Spinal cord (tissue), 10 donors: Measurements from ENCODE around the gene MSLN. TPM values are rescaled to one million over a fixed set of nuclear protein-coding genes. Genes with fewer than 3 reads are reported as not detected.
"Not testable (repeated sequence)": the region's sequence is repeated elsewhere in the genome, so short reads cannot be mapped to it uniquely, and the experiment has no call there.

Experiments
- DNase-seq, 6 donors: peaks; one replicate each; pipeline versions ENCODE4 v3.0.0 to v3.0.0-alpha.2; 2013 to 2015; ENCODE audit warnings: low spot score in 6 of 6, low read depth in 4 of 6
- H3K27ac ChIP-seq: one replicate; pipeline ENCODE4 v1.5.1; 2013; ENCODE audit warnings: low read depth, low read length, control low read depth
- H3K27me3 ChIP-seq: one replicate; pipeline ENCODE4 v1.6.1; 2013; ENCODE audit warnings: low read length; ENCODE audit not compliant: control insufficient read depth, insufficient read depth
- H3K36me3 ChIP-seq: one replicate; pipeline ENCODE4 v1.6.1; 2013; ENCODE audit warnings: low read length; ENCODE audit not compliant: control insufficient read depth, insufficient read depth
- H3K4me1 ChIP-seq: one replicate; pipeline ENCODE4 v1.6.1; 2013; ENCODE audit warnings: low read length; ENCODE audit not compliant: control insufficient read depth, insufficient read depth
- H3K4me3 ChIP-seq: one replicate; pipeline ENCODE4 v1.5.1; 2013; ENCODE audit warnings: low read depth, low read length, control low read depth
- H3K9me3 ChIP-seq: one replicate; pipeline ENCODE4 v1.6.1; 2013; ENCODE audit warnings: low read length; ENCODE audit not compliant: control insufficient read depth, insufficient read depth
- WGBS: methylation state at CpG from one replicate; pipeline ENCODE4 v1.1.5; 2013; ENCODE audit warnings: missing lambda C conversion rate; ENCODE audit not compliant: insufficient coverage; 5-methylcytosine and 5-hydroxymethylcytosine counted together
- polyA plus RNA-seq, 2 donors: library from polyadenylated mRNA; unstranded; fragments of 120-200 nt; gene quantifications; one replicate each; pipeline ENCODE4 v1.2.1, GENCODE V29; 2013; ENCODE audit not compliant: insufficient read length in 2 of 2
- total RNA-seq, 2 donors: library from RNA; depleted of rRNA in 1 of 2; stranded (reverse); fragments of 120-200 nt in 1 of 2; fragments of >200 nt in 1 of 2; gene quantifications; one replicate each; pipeline versions ENCODE4 v1.2.3 to v1.2.4, GENCODE V29; 2013 to 2014
- donor health status: healthy.

The MSLN gene
- total and polyA plus RNA-seq, 4 donors = 0.24 to 0.83 (median 0.48) TPM

- no peaks in the 10 kb centered on the region for H3K36me3 ChIP-seq
- no peaks in the 10 kb centered on the region for H3K9me3 ChIP-seq
- no peak overlapping the region for H3K4me3 ChIP-seq
- H3K27ac ChIP-seq = no peak overlapping the region
- DNase-seq = no peak
- no peaks in the 10 kb centered on the region for H3K4me1 ChIP-seq
- 84% methylated on average over 18 of the region's 18 CpGs for WGBS
- no peaks in the 10 kb centered on the region for H3K27me3 ChIP-seq
Observed at GRCh38 chr16:772959-773358, 12.4 kb downstream of the MSLN start.

GRCh38 chr16:774086-775001, 13.8 kb downstream of the MSLN start:
- Histone ChIP-seq H3K36me3 (no peaks in the 10 kb centered on the region), H3K27me3 (no peaks in the 10 kb centered on the region), H3K9me3 (no peaks in the 10 kb centered on the region), H3K4me1 (no peaks in the 10 kb centered on the region), H3K27ac (no peak overlapping the region), H3K4me3 (no peak overlapping the region)
- no peak for DNase-seq
- 72% methylated on average over 42 of the region's 46 CpGs for WGBS

- DNase-seq = no peak
- H3K9me3 ChIP-seq = no peaks in the 10 kb centered on the region
- H3K27ac ChIP-seq = no peak overlapping the region
- no peaks in the 10 kb centered on the region for H3K4me1 ChIP-seq
- H3K4me3 ChIP-seq = no peak overlapping the region
- H3K27me3 ChIP-seq = no peaks in the 10 kb centered on the region
- H3K36me3 ChIP-seq = no peaks in the 10 kb centered on the region
- WGBS = 79% methylated on average over 35 of the region's 36 CpGs
Observed at GRCh38 chr16:775236-775796, 14.8 kb downstream of the MSLN start.

DNA sequence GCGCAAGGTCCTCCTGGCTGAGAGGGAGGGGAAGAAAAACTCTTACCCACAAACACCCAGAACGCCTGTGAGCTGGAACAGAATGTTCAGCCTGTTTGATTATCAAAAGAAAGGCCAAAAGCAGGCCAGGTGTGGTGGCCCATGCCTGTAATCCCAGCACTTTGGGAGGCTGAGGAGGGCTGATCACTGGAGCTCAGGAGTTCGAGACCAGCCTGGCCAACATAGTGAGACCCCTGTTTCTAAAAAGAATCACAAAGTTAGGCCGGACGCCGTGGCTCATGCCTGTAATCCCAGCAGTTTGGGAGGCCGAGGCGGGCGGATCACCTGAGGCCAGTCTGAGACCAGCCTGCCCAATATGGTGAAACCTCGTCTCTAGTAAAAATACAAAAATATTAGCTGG, 15.8 kb downstream of the MSLN start:
- not testable (repeated sequence) for H3K27ac ChIP-seq, H3K4me3 ChIP-seq, DNase-seq, H3K4me1 ChIP-seq, H3K9me3 ChIP-seq, H3K36me3 ChIP-seq, H3K27me3 ChIP-seq
- 97% methylated on average over 5 of the region's 10 CpGs for WGBS

DNA sequence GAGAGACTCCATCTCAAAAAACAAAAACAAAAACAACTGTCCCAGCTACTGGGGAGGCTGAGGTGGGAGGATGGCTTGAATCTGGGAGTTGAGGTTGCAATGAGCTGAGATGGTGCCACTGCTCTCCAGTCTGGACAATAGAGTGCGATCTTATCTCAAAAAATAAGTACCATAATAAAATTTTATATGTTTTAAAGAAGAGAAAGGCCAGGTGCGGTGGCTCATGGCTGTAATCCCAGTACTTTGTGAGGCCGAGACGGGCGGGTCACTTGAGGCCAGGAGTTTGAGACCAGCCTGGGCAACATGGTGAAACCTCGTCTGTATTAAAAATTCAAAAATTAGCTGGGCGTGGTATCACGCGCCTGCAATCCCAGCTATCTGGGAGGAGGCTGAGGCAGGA, 16.3 kb downstream of the MSLN start:
- 87% methylated on average over 8 of the region's 9 CpGs for WGBS
- Histone ChIP-seq H3K4me1 (no peaks in the 10 kb centered on the region), H3K9me3 (no peaks in the 10 kb centered on the region), H3K4me3 (no peak overlapping the region), H3K36me3 (no peaks in the 10 kb centered on the region), H3K27ac (no peak overlapping the region), H3K27me3 (no peaks in the 10 kb centered on the region)
- DNase-seq = no peak

DNA sequence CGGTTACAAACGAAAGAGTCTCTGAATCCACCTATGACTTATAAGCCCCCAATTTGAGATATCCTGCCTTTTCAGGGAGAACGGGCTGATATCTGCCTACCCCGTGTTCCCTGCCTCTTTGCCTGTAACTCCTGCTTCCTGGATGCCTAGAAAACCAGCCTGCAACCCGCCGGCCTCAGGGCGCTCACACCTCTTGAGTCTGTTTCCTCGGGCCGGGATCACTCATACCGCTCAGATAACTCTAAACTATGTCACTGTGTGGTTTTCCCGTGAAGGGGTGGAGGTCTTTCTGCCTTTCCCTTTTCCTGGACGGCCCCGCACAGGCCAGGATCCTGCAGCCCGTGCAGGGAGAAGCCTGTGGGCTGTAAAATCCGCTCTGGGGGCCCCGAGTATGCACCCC, 17.3 kb downstream of the MSLN start:
- no peaks in the 10 kb centered on the region for H3K9me3 ChIP-seq
- 68% methylated on average over 16 of the region's 16 CpGs for WGBS
- no peak overlapping the region for H3K27ac ChIP-seq
- H3K36me3 ChIP-seq = no peaks in the 10 kb centered on the region
- DNase-seq = no peak
- peaks cover 2% of the 10 kb centered on the region for H3K4me1 ChIP-seq
- no peak overlapping the region for H3K4me3 ChIP-seq
- H3K27me3 ChIP-seq = no peaks in the 10 kb centered on the region

- Histone ChIP-seq H3K27ac (no peak overlapping the region), H3K36me3 (no peaks in the 10 kb centered on the region), H3K4me1 (peaks cover 2% of the 10 kb centered on the region), H3K9me3 (no peaks in the 10 kb centered on the region), H3K4me3 (no peak overlapping the region), H3K27me3 (no peaks in the 10 kb centered on the region)
- 80% methylated on average over 11 of the region's 11 CpGs for WGBS
- no peak for DNase-seq
Observed at GRCh38 chr16:778447-778846, 17.9 kb downstream of the MSLN start.

GRCh38 chr16:778909-779527, 18.5 kb downstream of the MSLN start:
- Histone ChIP-seq H3K4me1 (peaks cover 2% of the 10 kb centered on the region), H3K4me3 (no peak overlapping the region), H3K36me3 (peaks cover 3% of the 10 kb centered on the region), H3K27ac (no peak overlapping the region), H3K9me3 (no peaks in the 10 kb centered on the region), H3K27me3 (no peaks in the 10 kb centered on the region)
- 85% methylated on average over 5 of the region's 6 CpGs for WGBS
- no peak for DNase-seq

DNA sequence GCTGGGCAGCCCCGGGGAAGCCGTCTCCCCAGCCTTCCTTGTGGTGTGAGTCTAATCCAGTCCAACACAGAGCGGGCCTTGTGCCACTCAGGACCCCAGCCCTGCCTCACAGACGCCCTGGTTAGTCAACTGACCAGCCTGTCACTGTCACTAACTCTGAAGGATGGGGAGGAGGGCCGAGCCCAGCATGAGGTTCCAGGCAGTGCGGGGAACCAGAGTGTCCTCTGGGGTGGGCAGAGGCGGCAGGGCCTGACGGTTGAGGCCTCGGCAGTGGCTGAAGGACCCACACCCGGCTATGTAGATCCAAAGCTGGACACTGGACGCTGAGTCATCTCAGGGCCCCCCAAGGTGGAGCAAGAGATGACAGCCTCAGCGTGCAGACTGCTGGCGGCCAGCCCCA, 19.0 kb downstream of the MSLN start:
- H3K36me3 ChIP-seq = peaks cover 8% of the 10 kb centered on the region
- H3K4me1 ChIP-seq = peaks cover 2% of the 10 kb centered on the region
- H3K4me3 ChIP-seq = no peak overlapping the region
- no peak for DNase-seq
- no peak overlapping the region for H3K27ac ChIP-seq
- H3K27me3 ChIP-seq = no peaks in the 10 kb centered on the region
- WGBS = 69% methylated on average over 13 of the region's 13 CpGs
- no peaks in the 10 kb centered on the region for H3K9me3 ChIP-seq
